GM19035 (cell line): ENCODE measurements around the gene FKBP7.
"Not testable (repeated sequence)": the region's sequence is repeated elsewhere in the genome, so short reads cannot be mapped to it uniquely, and the experiment has no call there.

Experiments used
- ATAC-seq: cut with Tn5 transposase; IDR thresholded peaks from one replicate; pipeline ENCODE4 v1.9.1; 2021; ENCODE audit not compliant: unreplicated experiment

FKBP7 gene

DNA sequence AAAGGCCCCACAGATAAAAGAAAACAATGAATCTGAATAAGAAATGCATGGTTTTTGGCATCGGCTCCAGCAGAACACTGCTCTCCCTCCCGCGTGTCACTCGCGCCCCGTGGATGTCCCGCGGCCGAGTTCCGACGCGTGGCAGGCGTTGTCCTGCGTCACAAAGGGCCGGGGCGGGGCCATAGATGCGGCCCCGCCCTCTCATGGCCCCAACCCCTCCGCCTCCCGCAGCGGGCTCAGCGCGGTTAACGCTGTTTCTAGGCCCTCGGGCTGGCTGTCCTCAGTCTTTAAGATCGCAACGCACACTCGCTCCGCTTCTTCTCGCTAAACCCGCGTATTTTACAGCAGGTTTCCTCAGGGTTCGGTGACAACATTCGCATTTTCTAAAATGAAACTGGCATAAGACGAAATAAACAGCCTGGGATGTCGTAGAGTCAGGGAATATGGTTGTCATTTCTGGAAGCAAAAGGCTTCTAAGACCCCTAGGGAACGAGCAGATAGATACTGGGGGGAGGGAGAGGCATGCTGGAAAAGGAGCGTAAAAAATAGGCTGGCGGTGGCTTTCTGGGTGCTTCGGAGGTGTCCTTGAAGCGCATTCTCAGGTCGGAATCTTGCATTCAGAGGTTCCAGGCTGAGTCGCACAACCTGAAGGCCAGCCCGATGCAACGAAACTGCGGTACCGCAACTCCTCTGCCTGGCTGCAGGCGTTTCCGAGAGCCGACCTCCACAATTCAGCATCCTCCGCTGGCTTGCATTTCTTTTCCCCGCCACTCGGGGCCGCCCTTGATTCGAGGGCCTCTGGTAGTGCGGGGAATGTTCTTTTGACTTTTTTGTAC lies at the start of gene FKBP7:
Gene FKBP7, minus strand, starts transcription at position 162 of the 836 bp plus-strand sequence. Its CDS starts 101 bp downstream, at position 61.
- peak; percentile 48 for ATAC-seq

GRCh38 chr2:178527592-178527991 lies 49.2 kb upstream of the FKBP7 start:
- no peak for ATAC-seq

- no peak for ATAC-seq
Measured at GRCh38 chr2:178526256-178526655, 47.9 kb upstream of the FKBP7 start.

GRCh38 chr2:178525460-178525859 lies 47.1 kb upstream of the FKBP7 start:
- ATAC-seq = not testable (repeated sequence)

- ATAC-seq = not testable (repeated sequence)
Measured at GRCh38 chr2:178525010-178525409, 46.6 kb upstream of the FKBP7 start.

- ATAC-seq = peak; percentile 7
Measured at GRCh38 chr2:178523596-178524134, 45.3 kb upstream of the FKBP7 start.

- ATAC-seq = peak; percentile 94
Measured at GRCh38 chr2:178522950-178523595, 44.7 kb upstream of the FKBP7 start.

DNA sequence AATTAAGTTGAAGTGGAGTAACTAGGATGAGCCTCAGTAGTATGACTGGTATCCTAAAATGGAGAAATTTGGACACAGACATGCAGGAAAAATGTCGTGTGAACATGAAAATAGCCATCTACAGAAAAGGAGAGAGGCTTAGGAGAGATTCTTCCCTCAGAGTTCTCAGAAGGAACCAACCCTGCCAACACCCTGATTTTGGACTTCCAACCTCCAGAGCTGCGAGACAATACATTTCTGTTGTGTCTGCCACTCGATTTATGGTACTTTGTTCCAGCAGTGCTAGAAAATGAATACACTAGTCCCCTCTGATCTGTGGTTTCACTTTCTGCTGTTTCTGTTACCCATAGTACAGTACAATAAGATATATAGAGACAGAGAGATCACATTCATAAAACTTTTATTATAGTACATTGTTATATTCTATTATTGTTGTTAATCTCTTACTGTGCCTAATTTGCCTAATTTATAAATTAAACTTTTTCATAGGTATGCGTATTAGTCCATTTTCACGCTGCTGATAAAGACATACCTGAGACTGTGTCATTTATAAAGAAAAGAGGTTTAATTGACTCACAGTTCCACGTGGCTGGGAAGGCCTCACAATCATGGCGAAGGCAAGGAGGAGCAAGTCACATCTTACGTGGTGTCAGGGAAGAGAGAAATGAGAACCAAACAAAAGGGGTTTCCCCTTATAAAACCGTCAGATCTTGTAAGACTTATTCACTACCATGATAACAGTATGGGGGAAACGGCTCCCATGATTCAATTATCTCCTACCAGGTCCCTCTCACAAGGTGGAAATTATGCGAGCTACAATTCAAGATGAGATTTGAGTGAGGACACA lies 43.1 kb upstream of the FKBP7 start:
- ATAC-seq = no peak

DNA sequence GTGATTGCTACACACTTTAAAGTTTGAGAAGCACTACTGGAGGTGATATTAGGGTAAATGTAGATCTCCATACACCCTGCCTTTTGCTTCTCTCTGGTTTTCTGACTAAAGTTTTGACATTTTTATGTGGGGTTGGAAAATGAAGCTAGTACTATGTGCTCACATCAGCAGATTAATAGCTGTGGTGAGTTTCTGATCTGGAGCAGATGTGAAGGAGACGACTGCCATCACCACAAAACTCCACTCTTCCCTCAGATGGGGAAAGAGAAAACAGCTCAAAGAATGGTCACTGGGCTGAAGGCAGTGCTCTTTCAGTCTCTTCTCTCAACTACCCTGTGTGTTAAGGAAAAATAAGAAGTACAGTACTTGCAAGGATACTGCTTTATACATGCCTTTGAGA lies 39.1 kb upstream of the FKBP7 start:
- ATAC-seq = no peak

GRCh38 chr2:178514664-178515063 lies 36.3 kb upstream of the FKBP7 start:
- ATAC-seq = no peak

GRCh38 chr2:178513876-178514275 lies 35.5 kb upstream of the FKBP7 start:
- ATAC-seq = no peak

GRCh38 chr2:178512484-178512883 lies 34.1 kb upstream of the FKBP7 start:
- ATAC-seq = no peak

- ATAC-seq = no peak
Measured at GRCh38 chr2:178510384-178510783, 32.0 kb upstream of the FKBP7 start.

- ATAC-seq = no peak
Measured at GRCh38 chr2:178508646-178509045, 30.2 kb upstream of the FKBP7 start.

- no peak for ATAC-seq
Measured at GRCh38 chr2:178506949-178507348, 28.5 kb upstream of the FKBP7 start.

DNA sequence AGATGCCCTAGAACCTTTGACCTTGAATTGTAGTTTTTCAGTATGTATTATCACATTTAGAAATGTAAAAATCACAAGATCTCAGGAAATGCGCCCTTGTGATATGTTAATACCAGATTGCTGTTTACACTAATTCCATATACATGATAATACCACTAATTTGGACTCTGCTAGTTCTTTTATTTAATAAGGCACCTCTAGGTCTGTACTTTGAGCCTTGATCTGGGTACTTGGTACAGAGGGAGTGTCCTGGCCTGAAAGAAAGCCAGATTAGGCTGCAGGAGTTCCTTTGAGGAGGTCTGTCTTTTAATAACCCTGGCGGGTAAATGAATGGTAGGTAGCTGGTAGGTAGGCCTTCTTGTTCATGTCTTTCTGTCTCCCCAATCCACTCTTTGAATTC lies 28.1 kb upstream of the FKBP7 start:
- no peak for ATAC-seq

GRCh38 chr2:178506101-178506500 lies 27.7 kb upstream of the FKBP7 start:
- no peak for ATAC-seq

DNA sequence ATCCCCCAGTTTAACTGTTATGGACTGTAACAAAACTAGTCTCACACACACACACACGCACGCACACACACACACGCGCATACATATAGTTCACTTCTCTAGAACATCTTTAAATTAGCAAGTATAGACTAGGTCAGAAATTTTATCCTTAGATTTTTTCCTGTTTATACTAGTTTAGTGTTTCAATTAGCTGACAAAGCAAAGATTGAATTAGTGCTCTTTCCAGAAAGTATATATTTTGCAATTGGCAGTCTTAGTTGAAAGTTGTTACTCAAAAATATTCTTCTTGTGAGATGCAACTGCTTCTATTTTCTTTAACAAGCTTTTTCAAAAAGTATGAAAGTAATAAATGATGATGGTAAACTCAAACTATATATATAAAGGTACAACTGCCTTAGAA lies 24.4 kb upstream of the FKBP7 start:
- ATAC-seq = no peak

DNA sequence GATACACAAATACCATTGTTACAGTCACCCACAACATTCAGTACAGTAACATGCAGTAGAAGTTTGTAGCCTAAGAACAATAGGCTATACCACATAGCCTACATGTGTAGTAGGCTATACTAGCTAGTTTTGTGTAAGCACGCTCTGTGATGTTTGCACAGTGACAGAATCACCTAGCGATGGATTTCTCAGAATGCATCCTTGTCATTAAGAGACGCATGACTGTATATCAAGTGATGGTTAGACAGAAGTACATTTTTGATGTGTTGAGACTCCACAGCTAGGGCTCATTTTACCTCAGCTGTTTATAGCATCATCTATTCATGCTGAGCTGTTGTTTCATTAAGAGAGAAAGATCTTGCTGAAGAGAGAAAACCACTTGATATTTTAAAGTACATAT lies 21.2 kb upstream of the FKBP7 start:
- no peak for ATAC-seq

DNA sequence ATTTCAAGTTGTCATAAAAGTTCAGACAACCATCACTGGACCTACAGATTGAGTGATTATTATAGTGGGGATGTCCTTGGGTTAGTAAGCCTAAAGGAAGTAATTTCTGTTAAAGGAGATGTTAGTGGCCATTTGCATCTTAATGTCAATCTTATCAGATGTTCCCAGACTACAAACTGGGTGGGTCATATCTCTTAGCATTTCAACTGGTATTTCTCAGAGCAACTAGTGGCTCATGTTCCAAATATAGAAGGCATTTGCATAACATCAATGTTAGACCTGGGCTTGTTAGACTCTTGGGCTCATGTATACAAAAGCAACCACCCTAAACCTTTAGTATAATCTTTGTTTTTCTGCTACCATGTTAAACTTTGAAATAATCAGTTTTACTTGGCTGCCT lies 19.7 kb upstream of the FKBP7 start:
- peak; percentile 58 for ATAC-seq

GRCh38 chr2:178496049-178496448 lies 17.6 kb upstream of the FKBP7 start:
- ATAC-seq = no peak
